Right lung (tissue), 5 donors: ENCODE data around the gene HOGA1. TPM values are rescaled to one million over a fixed set of nuclear protein-coding genes. Genes with fewer than 3 reads are reported as not detected.
"Not testable (repeated sequence)": the region's sequence is repeated elsewhere in the genome, so short reads cannot be mapped to it uniquely, and the experiment has no call there.

ENCODE experiments used
- DNase-seq, 2 donors: peaks; one replicate each; pipeline ENCODE4 v3.0.0-alpha.2; 2013
- polyA plus RNA-seq, 5 donors: library from polyadenylated mRNA; unstranded; fragments of 120-200 nt; gene quantifications; one replicate each; pipeline versions ENCODE4 v1.2.1 to v1.2.3, GENCODE V29; 2013; ENCODE audit warnings: inconsistent platforms in 1 of 5, low replicate concordance in 1 of 5; ENCODE audit not compliant: insufficient read length in 5 of 5, insufficient read depth in 1 of 5

The HOGA1 gene
- polyA plus RNA-seq, 5 donors = 0.62 to 1.2 (median 0.86) TPM

DNA sequence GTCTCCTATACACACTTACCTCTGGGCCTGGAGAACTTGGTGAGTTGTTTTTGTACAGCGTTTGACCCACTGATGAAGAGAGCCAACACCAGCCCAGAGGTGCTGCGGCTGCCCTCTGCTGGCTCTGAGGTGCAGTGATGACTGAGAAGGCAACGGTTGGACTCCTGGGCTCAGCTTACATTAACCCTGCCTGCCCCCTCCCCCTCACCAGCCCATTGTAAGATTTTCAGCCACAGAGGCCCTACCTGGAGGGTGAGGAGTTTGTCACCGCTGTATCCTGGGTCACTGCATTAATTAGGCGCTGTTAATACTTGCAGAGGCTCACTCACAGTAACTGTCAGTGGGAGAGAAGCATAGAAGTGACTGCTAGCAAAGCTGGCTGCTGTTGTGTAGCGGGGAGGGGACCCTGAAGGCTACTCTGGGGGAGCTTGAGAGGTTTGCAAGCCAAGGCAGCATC, 30.6 kb upstream of the HOGA1 start:
- peak in 1 of 2 donors; percentile 44 for DNase-seq

GRCh38 chr10:97554336-97554735, 29.9 kb upstream of the HOGA1 start:
- not testable (repeated sequence) for DNase-seq

- DNase-seq = not testable (repeated sequence)
Measured at GRCh38 chr10:97555541-97555940, 28.6 kb upstream of the HOGA1 start.

DNA sequence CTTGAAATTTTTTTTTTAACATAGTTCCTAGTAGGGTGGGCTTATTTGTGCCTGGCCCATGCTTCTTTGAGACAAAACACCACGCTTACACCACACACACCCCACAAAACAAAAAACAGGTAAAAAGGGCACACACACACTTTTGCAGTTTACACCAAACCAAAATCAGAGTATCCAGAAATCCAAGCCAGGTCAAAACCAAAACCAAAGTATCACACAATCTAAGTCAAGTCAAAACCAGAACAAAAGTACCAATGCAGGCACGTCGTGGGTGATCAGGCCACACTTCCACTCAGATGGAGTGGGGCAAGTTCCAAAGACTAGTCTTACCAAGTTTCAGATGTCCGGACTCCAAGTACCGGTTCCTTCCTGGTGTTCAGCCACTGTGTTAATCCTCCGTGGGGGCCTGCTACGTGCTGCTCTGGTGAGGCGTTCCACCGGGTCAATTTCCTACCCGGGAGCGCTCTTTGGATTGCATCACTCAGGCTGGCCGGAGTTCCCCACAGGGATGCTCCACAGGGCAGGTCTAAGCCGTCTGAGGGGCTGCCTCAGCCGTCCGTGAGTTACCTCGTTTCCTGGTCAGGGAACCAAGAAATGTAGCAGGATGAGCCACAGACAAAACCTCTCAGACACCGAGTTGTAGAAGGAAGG, 23.3 kb upstream of the HOGA1 start:
- not testable (repeated sequence) for DNase-seq

- DNase-seq = not testable (repeated sequence)
Measured at GRCh38 chr10:97561386-97562077, 22.7 kb upstream of the HOGA1 start.

- not testable (repeated sequence) for DNase-seq
Measured at GRCh38 chr10:97562329-97562728, 21.9 kb upstream of the HOGA1 start.

- DNase-seq = no peak
Measured at GRCh38 chr10:97563337-97563736, 20.9 kb upstream of the HOGA1 start.

GRCh38 chr10:97564776-97565175, 19.4 kb upstream of the HOGA1 start:
- no peak for DNase-seq

DNA sequence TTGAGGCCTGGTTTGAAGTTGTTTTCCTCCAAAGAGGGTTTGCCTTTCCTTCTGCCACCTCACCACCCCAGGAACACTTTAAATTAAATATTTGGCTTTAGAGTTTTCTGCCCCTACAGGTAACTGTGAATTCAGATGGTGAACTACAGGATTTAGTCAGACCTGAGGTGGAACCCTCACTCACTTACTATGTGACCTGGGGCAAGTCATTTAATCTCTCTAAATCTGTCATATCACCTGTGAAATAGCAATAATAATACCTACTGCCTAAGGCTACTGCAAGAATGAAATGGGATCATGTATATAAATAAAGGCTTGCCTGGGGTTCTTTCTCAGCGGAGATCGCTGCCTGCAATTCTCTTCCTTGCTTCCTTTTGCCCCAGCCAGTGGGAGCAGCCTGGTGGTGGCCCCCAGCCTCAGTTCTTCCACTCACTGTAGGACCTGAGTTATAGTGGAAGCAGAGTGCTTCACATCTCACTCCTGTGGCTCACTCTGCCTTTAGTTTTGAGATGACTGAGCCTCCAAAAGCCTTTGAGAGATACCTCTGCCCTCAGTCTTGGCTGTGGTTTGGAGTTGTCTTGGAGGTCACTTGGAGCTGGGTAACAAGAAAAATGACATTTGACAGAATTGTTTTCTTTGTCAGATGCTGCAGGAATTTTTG, 17.7 kb upstream of the HOGA1 start:
- DNase-seq = no peak

GRCh38 chr10:97567891-97568290, 16.3 kb upstream of the HOGA1 start:
- DNase-seq = no peak

DNA sequence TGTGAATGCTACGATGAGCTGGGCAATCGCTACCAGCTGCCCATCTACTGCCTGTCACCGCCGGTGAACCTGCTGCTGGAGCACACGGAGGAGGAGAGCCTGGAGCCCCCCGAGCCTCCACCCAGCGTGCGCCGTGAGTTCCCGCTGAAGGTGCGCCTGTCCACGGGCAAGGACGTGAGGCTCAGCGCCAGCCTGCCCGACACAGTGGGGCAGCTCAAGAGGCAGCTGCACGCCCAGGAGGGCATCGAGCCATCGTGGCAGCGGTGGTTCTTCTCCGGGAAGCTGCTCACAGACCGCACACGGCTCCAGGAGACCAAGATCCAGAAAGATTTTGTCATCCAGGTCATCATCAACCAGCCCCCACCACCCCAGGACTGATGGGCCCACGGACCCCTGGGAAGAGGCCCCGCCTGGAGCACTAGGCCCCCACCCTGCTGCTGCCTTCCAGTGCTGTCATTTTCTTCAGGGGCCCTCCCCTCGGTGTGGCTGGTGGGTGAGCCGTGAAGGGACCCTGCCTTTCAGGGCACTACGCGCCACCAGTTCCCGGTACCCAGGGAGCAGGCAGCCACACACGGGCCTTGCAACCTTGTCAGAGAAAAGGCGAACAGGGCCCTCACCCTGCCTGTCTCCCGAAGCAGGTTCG, 13.9 kb upstream of the HOGA1 start:
- no peak for DNase-seq

DNA sequence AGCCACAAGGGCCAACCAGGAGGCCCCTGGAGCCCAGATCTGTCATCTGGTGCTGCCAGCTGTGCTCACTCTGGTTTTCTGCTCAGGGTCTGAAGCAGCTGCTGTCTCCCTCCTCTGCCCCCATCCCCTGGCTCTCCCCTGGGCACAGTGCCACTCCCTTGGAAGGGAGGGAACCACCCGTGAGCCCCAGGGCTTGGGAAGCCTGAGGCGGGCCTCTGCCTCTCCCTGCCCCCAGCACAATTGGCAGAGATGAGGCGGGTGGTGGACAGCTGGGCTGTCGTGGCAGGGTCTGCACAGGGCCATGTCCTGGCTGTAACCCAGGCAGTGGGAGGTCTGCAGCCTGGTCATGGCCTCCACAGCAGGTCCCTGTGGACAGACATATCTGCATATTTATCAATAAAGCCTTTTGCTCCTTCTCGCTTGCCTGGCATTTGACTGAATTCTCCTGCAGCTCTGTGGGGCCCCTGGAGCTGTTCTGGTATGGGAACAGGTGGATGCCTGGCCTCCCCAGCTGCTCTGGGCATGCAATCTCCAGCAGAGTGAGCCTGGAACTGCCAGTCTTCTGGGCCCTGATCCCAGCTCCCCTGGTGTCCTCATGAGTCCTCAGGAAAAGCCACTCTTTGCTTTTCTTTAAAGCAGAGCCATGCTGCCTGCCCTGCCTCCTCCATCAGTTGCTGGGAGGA, 13.3 kb upstream of the HOGA1 start:
- DNase-seq = no peak

- no peak for DNase-seq
Measured at GRCh38 chr10:97571622-97572021, 12.6 kb upstream of the HOGA1 start.

DNA sequence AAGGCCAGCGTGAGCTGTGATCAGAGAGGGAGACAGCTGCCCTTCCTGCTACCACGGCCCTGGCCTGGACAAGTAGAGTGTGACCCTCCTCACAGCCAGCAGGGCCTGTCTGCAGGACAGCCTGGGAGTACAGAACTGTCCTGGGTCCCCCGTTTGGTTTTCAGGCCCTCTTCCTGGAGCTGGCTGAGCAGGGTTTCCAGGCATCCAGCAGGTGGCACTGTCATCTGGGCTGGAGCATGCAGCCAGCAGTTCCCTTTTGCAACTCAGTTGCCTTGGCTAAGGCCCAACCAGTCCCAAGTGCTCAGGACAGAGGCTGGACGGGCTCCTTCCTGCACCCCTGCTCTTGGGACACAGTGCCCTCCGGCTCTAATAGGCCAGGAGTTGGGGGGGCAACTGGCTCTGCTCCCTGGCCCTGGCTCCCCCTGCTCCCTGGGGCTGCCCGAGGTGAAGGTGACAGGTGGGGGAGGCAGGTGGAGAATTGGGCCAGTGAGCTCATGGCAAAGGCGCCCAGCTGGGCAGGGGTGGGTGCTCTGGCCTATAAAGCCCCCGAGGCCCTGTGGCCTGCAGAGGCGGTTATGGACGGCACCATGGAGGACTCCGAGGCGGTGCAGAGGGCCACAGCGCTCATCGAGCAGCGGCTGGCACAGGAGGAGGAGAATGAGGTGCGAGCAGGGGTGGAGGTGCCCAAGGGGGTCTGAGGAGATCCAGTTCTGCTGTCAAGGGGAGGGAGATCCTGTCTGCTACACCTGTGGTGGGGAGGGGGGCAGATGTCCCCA, 11.8 kb upstream of the HOGA1 start, which contains the start of gene ANKRD2:
Gene ANKRD2 (plus strand): TSS at position 566 of the 776 bp plus-strand sequence. CDS start 10 bp downstream, at position 576.
- peak; percentile 36 to 46 for DNase-seq

DNA sequence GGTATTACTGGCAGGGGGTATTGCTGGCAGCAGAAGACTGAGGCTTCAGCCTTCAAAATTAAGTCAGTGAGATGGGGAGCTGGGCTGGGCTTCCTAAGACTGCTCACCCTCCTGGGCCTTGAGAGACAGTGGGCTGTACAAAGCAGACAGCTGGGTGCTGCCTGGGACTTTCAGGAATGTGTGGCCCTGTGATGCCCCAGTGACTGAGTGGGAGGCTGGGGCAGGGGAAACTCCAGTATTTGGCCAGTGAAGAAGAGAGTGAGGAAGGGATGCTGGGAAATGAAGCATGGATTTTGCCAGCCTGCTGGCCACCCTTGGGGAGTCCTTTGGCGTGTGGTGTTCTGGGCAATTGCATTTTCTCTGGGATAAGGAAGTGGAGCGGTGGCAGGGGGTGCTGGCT, 11.2 kb upstream of the HOGA1 start:
- DNase-seq = no peak

GRCh38 chr10:97573672-97574071, 10.5 kb upstream of the HOGA1 start:
- DNase-seq = no peak

DNA sequence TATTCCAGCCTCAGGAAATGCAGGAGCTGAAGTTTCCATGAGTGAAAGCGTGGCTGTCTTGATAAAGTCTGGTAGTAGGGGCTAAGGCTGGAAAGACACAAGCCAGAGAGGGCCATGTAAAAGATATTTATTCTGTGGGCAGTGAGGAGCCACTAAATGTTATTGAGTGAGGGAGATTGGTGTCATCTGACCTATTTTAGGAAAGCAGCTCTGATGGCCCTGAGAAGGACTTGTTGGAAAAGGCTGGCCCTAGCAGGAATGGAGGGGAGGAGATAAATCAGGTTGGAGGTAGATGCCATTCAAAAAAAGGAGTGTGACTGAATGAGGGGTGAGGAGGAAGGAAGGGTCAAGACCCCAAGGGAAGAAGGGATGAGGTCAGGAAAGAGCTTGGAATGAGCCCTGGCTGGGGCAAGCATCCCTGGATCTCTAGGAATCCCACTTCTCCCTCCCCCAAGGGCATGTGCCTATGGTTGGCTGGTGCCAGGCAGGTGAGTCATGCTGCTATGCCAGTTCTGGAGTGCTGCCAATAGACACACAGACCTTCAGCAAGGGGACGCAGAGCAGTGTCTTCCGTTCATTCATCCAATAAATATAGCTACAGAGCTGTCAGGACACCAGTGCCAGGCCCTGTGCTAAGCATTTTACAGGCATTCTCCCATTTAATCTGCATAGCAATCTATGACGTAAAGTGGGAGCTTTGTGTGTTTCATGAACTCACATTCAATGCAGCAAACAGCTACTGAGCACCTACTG, 9.6 kb upstream of the HOGA1 start:
- DNase-seq = no peak

GRCh38 chr10:97575127-97575668, 9.0 kb upstream of the HOGA1 start:
- no peak for DNase-seq

DNA sequence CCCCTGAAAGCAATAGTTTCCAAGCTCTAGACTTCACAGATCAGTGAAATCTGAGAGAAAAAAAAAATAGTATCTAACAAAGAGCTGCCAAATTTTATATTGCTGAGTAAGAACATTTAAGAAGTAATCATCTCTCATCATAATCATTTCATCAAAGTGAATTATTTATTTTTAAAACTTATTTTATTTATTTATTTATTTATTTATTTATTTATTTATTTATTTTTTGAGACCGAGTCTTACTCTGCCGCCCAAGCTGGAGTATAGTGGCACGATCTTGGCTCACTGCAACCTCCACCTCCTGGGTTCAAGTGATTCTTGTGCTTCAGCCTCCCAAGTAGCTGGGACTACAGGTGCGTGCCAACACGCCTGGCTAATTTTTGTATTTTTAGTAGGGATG, 7.7 kb upstream of the HOGA1 start:
- DNase-seq = not testable (repeated sequence)

- no peak for DNase-seq
Measured at GRCh38 chr10:97577701-97578100, 6.5 kb upstream of the HOGA1 start.
